B cell (primary cell): ENCODE data around the gene LCORL. TPM values are rescaled to one million over a fixed set of nuclear protein-coding genes. Genes with fewer than 3 reads are reported as not detected.

Source experiments
- ATAC-seq: fragments of 200-7000 bp; cut with Tn5 transposase; one replicate; pipeline ENCODE4 v1.10.0; 2021; ENCODE audit warnings: low read depth, mild to moderate bottlenecking, moderate number of reproducible peaks, moderate library complexity
- CTCF ChIA-PET: fragments of 350-600 bp; sonication (Branson Sonifier 250); formaldehyde crosslinking; loops from one replicate; lab custom pipeline; 2021; ENCODE audit warnings: antibody characterized with exemption, inconsistent platforms; lab: Charles Lee
- POLR2A ChIA-PET: fragments of 350-600 bp; sonication (Branson Sonifier 250); formaldehyde crosslinking; loops from one replicate; lab custom pipeline; 2021; ENCODE audit warnings: antibody characterized with exemption; lab: Charles Lee
- DNase-seq: peaks from one replicate; pipeline ENCODE4 v3.0.0; 2013
- H2AFZ ChIP-seq: 2 replicates; pipeline ENCODE4 v1.6.1; 2012; ENCODE audit warnings: mild to moderate bottlenecking, low read depth, low read length; ENCODE audit not compliant: insufficient read depth, poor library complexity, severe bottlenecking
- H3K27ac ChIP-seq, 2 donors: 1 replicate in 1 of 2; 2 replicates in 1 of 2; pipeline ENCODE4 v1.5.1; 2012 to 2013; ENCODE audit warnings: low read length in 2 of 2, mild to moderate bottlenecking in 2 of 2, moderate library complexity in 1 of 2
- H3K27me3 ChIP-seq, 4 experiments: fragments of 200-600 bp in 1 of 4; sonication (generic) in 1 of 4; replicated peaks in 1 of 4; 1 replicate in 2 of 4; 2 replicates in 2 of 4; pipeline versions ENCODE4 v1.6.1 to v1.7.0; 2013 to 2016; ENCODE audit warnings: low read length in 3 of 4, mild to moderate bottlenecking in 2 of 4, mixed read lengths in 1 of 4, moderate library complexity in 1 of 4; ENCODE audit not compliant: insufficient read depth in 4 of 4, control insufficient read depth in 3 of 4; ENCODE audit errors: control extremely low read depth in 1 of 4
- H3K36me3 ChIP-seq, 2 experiments: replicated peaks in 1 of 2; 1 replicate in 1 of 2; 2 replicates in 1 of 2; pipeline versions ENCODE4 v1.6.1 to v1.7.1; 2013; ENCODE audit warnings: low read length in 1 of 2; ENCODE audit not compliant: insufficient read depth in 2 of 2, control insufficient read depth in 1 of 2; ENCODE audit errors: control extremely low read depth in 1 of 2, extremely low read depth in 1 of 2
- H3K4me1 ChIP-seq, 2 donors: fragments of 200-600 bp in 1 of 2; sonication (generic) in 1 of 2; 1 replicate in 1 of 2; 2 replicates in 1 of 2; pipeline versions ENCODE4 v1.5.1 to v1.6.1; 2013 to 2017; ENCODE audit warnings: low read length in 2 of 2; ENCODE audit not compliant: control insufficient read depth in 2 of 2, insufficient read depth in 2 of 2
- H3K4me2 ChIP-seq: replicated peaks from 2 replicates; pipeline ENCODE3; 2012; ENCODE audit warnings: mild to moderate bottlenecking, low read depth, low read length; ENCODE audit not compliant: poor library complexity, severe bottlenecking
- H3K4me3 ChIP-seq, 5 experiments: fragments of 200-600 bp in 1 of 5; sonication (generic) in 1 of 5; 1 replicate in 3 of 5; 2 replicates in 2 of 5; pipeline versions ENCODE4 v1.5.1 to v1.7.0; 2011 to 2016; ENCODE audit warnings: low read length in 4 of 5, mild to moderate bottlenecking in 4 of 5, low read depth in 2 of 5, control low read depth in 1 of 5, moderate library complexity in 1 of 5; ENCODE audit not compliant: insufficient read depth in 1 of 5; ENCODE audit errors: control extremely low read depth in 1 of 5, extremely low read depth in 1 of 5
- H3K79me2 ChIP-seq: fragments of 200-600 bp; sonication (generic); one replicate; pipeline ENCODE4 v1.6.0; 2016; ENCODE audit warnings: low read length; ENCODE audit not compliant: control insufficient read depth, insufficient read depth
- H3K9ac ChIP-seq: fragments of 200-600 bp; sonication (generic); 2 replicates; pipeline ENCODE4 v1.6.1; 2017; ENCODE audit warnings: mild to moderate bottlenecking, low read length, moderate library complexity
- H3K9me3 ChIP-seq, 3 donors: one replicate each; pipeline versions ENCODE4 v1.6.1 to v1.7.1; 2013; ENCODE audit warnings: low read length in 2 of 3; ENCODE audit not compliant: control insufficient read depth in 2 of 3, insufficient read depth in 1 of 3; ENCODE audit errors: control extremely low read depth in 1 of 3
- H4K20me1 ChIP-seq: 2 replicates; pipeline ENCODE4 v1.6.0; 2012; ENCODE audit warnings: mild to moderate bottlenecking, low read length; ENCODE audit not compliant: insufficient read depth, control insufficient read depth, poor library complexity, severe bottlenecking
- H3K27ac Mint-ChIP-seq: one replicate; pipeline ENCODE4 v1.8.0; 2021; ENCODE audit warnings: mixed read lengths
- H3K27me3 Mint-ChIP-seq: one replicate; pipeline ENCODE4 v1.8.0; 2021; ENCODE audit warnings: mixed read lengths
- H3K4me1 Mint-ChIP-seq: one replicate; pipeline ENCODE4 v1.8.0; 2021; ENCODE audit warnings: mixed read lengths
- H3K4me3 Mint-ChIP-seq: one replicate; pipeline ENCODE4 v1.8.0; 2021; ENCODE audit warnings: mixed read lengths
- H3K9me3 Mint-ChIP-seq: one replicate; pipeline ENCODE4 v1.8.0; 2022; ENCODE audit warnings: mixed read lengths; ENCODE audit not compliant: insufficient read depth
- EZH2 ChIP-seq: IDR thresholded peaks from 2 replicates; pipeline ENCODE4 v1.6.1; 2012; ENCODE audit warnings: borderline replicate concordance, low read depth, mild to moderate bottlenecking, moderate library complexity, low read length; ENCODE audit not compliant: insufficient read depth, poor library complexity, severe bottlenecking
- WGBS: methylation state at CpG from one replicate; pipeline ENCODE4 v1.1.5; 2013; ENCODE audit warnings: missing lambda C conversion rate; ENCODE audit not compliant: insufficient coverage; 5-methylcytosine and 5-hydroxymethylcytosine counted together
- intact Hi-C: fragments of 100-400 bp; cut with micrococcal nuclease; formaldehyde crosslinking; loops from one replicate; pipeline ENCODE4 v1.10.0; 2022
- polyA plus RNA-seq: library from polyadenylated mRNA; depleted of rRNA; stranded (reverse); fragments of >200 nt; gene quantifications from 2 replicates; pipeline ENCODE4 v1.2.3, GENCODE V29; 2012
- total RNA-seq, 2 donors: library from RNA; stranded (reverse); fragments of 120-200 nt in 1 of 2; gene quantifications; 1 replicate in 1 of 2; 2 replicates in 1 of 2; pipeline versions ENCODE4 v1.2.3 to v1.2.4, GENCODE V29; 2013 to 2022
- TF ChIP-seq, protein P1 (sequence below): fragments of 200-600 bp; IDR thresholded peaks from one replicate; pipeline ENCODE4 v1.8.0; 2022; ENCODE audit warnings: antibody characterized with exemption, mild to moderate bottlenecking

Gene LCORL
- total and polyA plus RNA-seq, 2 donors (not counting 1 experiment from before 2014, with no cell fraction given), result 1.2 to 31.3 TPM

DNA sequence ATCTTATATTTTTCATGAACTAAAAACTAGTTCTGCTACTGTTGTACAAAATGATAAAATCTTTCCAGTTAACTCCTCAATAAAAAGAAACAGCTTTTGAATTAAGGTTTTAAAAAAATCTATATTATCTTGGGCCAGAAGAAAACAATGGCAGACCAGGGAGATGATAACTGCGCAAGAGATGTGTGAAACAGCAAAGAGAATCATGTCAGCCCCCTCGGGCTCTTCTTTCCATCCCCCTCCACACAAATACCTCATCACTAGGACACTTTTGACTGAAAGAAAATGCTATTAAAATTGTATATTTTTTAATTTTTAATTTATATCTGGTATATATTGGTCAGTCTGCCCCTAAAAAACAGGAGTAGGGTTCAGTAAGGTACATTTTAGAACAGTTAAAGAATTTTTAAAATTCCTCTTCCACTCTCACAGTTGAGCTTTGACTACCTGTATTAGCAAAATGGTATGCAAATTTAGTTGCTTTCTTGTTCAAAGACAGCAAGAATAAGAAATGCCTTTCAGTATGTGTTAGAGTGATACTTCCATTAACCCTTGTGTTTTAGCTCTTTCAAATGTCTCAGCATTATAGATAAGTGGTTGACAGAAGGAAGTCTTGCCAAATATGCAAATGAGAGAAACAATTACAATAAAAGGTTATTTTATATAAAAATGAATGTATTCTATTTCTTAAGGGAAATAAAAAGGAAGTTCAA, 36.4 kb upstream of the LCORL start:
- POLR2A ChIA-PET, result no interaction called here
- Histone ChIP-seq H3K27me3 (no peaks in the 10 kb centered on the region), H4K20me1 (no peaks in the 10 kb centered on the region), H3K4me1 (peaks cover 8 to 12% of the 10 kb centered on the region in 2 donors), H3K27ac (no peak overlapping the region), H2AFZ (peak overlapping the region; percentile 77), H3K9me3 (peaks cover 0 to under 1% (median 0%) of the 10 kb centered on the region in 3 donors), H3K79me2 (no peaks in the 10 kb centered on the region), H3K9ac (peak overlapping the region; percentile 67), H3K4me2 (peak overlapping the region; percentile 71), H3K4me3 (peak overlapping the region in 3 of 5 experiments; percentile 51 to 68 (median 52)), H3K36me3 (no peaks in the 10 kb centered on the region)
- WGBS, result no CpG with 5 or more reads among the region's 2 CpGs
- Mint-ChIP-seq H3K27ac (no peak overlapping the region), H3K4me1 (peaks cover 14% of the 10 kb centered on the region), H3K9me3 (peaks cover 1% of the 10 kb centered on the region), H3K4me3 (peak overlapping the region; percentile 42), H3K27me3 (peaks cover 3% of the 10 kb centered on the region)
- TF ChIP-seq, protein P1, sequence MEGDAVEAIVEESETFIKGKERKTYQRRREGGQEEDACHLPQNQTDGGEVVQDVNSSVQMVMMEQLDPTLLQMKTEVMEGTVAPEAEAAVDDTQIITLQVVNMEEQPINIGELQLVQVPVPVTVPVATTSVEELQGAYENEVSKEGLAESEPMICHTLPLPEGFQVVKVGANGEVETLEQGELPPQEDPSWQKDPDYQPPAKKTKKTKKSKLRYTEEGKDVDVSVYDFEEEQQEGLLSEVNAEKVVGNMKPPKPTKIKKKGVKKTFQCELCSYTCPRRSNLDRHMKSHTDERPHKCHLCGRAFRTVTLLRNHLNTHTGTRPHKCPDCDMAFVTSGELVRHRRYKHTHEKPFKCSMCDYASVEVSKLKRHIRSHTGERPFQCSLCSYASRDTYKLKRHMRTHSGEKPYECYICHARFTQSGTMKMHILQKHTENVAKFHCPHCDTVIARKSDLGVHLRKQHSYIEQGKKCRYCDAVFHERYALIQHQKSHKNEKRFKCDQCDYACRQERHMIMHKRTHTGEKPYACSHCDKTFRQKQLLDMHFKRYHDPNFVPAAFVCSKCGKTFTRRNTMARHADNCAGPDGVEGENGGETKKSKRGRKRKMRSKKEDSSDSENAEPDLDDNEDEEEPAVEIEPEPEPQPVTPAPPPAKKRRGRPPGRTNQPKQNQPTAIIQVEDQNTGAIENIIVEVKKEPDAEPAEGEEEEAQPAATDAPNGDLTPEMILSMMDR, result no peak
- TF ChIP-seq EZH2, result no peak
- intact Hi-C loops, result loop anchor here (2.0 kb wide), 1 partner anchor 35 kb away; no protein-coding TSS in a partner anchor
- ATAC-seq, result no peak
- no peak for DNase-seq
- CTCF ChIA-PET, result interaction anchor here (2.0 kb wide), 1 partner anchor 241 kb away, joined by 8 read pairs; no protein-coding TSS in a partner anchor

DNA sequence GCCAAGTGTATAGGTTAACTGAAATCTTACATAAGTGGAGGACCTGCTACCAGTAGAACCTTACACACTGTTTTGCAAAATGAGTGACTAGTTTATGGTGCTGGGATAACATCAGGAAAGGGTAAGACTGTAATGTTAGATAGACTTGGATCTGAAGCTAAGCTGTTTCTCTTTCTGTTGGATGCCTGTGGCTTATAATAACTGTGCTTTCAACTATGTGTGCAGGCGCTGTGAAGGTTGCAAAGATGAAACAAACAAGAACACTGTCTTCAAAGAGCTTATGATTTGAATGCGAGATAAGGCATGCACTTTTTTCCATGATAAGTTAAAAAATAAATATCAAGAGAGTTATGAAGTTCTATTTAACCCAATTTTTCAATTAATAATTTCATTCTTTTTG, 34.5 kb upstream of the LCORL start:
- peak overlapping the region; percentile 7 for H3K4me3 Mint-ChIP-seq
- no peak overlapping the region for H3K4me2 ChIP-seq
- peaks cover 8 to 12% of the 10 kb centered on the region in 2 donors for H3K4me1 ChIP-seq
- DNase-seq (no peak), ATAC-seq (no peak)
- no peak for TF ChIP-seq EZH2
- TF ChIP-seq, protein P1, result no peak
- intact Hi-C loops, result loop anchor here (2.0 kb wide), 1 partner anchor 33 kb away; no protein-coding TSS in a partner anchor
- WGBS, result no CpG with 5 or more reads among the region's 2 CpGs
- no peaks in the 10 kb centered on the region for H4K20me1 ChIP-seq
- POLR2A ChIA-PET, result no interaction called here
- no peak overlapping the region for H3K27ac ChIP-seq
- H3K9ac ChIP-seq, result no peak overlapping the region
- H3K27ac Mint-ChIP-seq, result no peak overlapping the region
- H3K27me3 ChIP-seq, result no peaks in the 10 kb centered on the region
- no peaks in the 10 kb centered on the region for H3K9me3 Mint-ChIP-seq
- H2AFZ ChIP-seq, result peak overlapping the region; percentile 8
- H3K9me3 ChIP-seq, result no peaks in the 10 kb centered on the region
- no peak overlapping the region for H3K4me3 ChIP-seq
- H3K4me1 Mint-ChIP-seq, result peaks cover 14% of the 10 kb centered on the region
- CTCF ChIA-PET, result no interaction called here
- no peaks in the 10 kb centered on the region for H3K36me3 ChIP-seq
- H3K79me2 ChIP-seq, result no peaks in the 10 kb centered on the region
- H3K27me3 Mint-ChIP-seq, result peaks cover 4% of the 10 kb centered on the region
